Stomach (tissue), 4 donors: ENCODE results near the gene ETS1.

Experiments
- EP300 ChIP-seq: sonication (generic); formaldehyde crosslinking; IDR thresholded peaks from one replicate; pipeline ENCODE4 v1.6.1; 2017; ENCODE audit warnings: antibody characterized with exemption
- POLR2A ChIP-seq, 4 donors: fragments of 450-650 bp; IDR thresholded peaks; one replicate each; pipeline ENCODE4 v1.6.1; 2016; ENCODE audit warnings: antibody characterized with exemption in 4 of 4, control low read depth in 2 of 4, mild to moderate bottlenecking in 1 of 4, moderate library complexity in 1 of 4
- POLR2AphosphoS5 ChIP-seq, 3 donors: sonication (generic); formaldehyde crosslinking; IDR thresholded peaks; one replicate each; pipeline ENCODE4 v1.6.1; 2016; ENCODE audit warnings: antibody characterized with exemption in 3 of 3
- TF ChIP-seq, protein P1 (sequence below), 7 experiments: fragments of 450-650 bp in 4 of 7; fragments of 200-600 bp in 3 of 7; sonication (generic) in 3 of 7; IDR thresholded peaks; one replicate each; pipeline ENCODE4 v1.5.1; 2016 to 2019; ENCODE audit warnings: antibody characterized with exemption in 7 of 7, control low read depth in 2 of 7, mild to moderate bottlenecking in 1 of 7

DNA sequence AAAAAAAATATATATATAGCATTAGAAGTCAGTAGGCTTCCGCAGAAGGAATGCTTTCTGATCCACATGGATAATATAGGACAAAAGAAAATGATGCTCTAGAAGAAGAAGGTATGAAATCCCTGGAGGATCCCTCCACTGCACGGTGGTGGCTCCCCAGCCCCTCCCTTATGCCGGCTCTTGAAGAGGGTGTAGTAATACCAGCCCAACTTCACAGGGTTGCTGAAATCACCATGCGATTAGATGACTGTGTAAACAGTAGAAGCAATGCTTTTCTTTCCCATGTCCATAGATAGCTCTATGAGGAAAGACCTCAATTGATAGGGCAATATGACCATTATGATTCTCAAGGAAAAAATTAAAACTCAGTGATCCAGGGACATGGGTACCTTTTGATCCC lies 3.2 kb upstream of the ETS1 start:
- TF ChIP-seq, protein P1, sequence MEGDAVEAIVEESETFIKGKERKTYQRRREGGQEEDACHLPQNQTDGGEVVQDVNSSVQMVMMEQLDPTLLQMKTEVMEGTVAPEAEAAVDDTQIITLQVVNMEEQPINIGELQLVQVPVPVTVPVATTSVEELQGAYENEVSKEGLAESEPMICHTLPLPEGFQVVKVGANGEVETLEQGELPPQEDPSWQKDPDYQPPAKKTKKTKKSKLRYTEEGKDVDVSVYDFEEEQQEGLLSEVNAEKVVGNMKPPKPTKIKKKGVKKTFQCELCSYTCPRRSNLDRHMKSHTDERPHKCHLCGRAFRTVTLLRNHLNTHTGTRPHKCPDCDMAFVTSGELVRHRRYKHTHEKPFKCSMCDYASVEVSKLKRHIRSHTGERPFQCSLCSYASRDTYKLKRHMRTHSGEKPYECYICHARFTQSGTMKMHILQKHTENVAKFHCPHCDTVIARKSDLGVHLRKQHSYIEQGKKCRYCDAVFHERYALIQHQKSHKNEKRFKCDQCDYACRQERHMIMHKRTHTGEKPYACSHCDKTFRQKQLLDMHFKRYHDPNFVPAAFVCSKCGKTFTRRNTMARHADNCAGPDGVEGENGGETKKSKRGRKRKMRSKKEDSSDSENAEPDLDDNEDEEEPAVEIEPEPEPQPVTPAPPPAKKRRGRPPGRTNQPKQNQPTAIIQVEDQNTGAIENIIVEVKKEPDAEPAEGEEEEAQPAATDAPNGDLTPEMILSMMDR (IDR thresholded peaks at IDR 0.05): no peak
- TF ChIP-seq EP300 (no peak), POLR2A (IDR thresholded peaks at IDR 0.05) (no peak), POLR2AphosphoS5 (IDR thresholded peaks at IDR 0.05) (no peak)
